Endothelial cell of umbilical vein (primary cell): ENCODE results near the gene RFX2. TPM values are rescaled to one million over a fixed set of nuclear protein-coding genes. Genes with fewer than 3 reads are reported as not detected.

Experiments
- BruUV-seq: library from RNA; stranded (reverse); fragments of 400-500 nt; replicated peaks from 2 replicates; lab custom pipeline; 2021; lab: Mats Ljungman, UMichigan
- CTCF ChIA-PET: fragments of 300-600, 350-600 bp; sonication (Branson Sonifier 250); formaldehyde crosslinking; loops from one replicate; lab custom pipeline; 2021; ENCODE audit warnings: antibody characterized with exemption, inconsistent platforms; lab: Charles Lee
- POLR2A ChIA-PET: fragments of 300-600, 350-600 bp; sonication (Branson Sonifier 250); formaldehyde crosslinking; loops from one replicate; lab custom pipeline; 2021; ENCODE audit warnings: antibody characterized with exemption, inconsistent platforms; lab: Charles Lee
- DNase-seq: peaks from one replicate; pipeline ENCODE4 v3.0.0-alpha.2; 2011; ENCODE audit warnings: low read depth, low spot score
- FAIRE-seq: peaks from 2 replicates; lab custom pipeline; 2011; peaks lifted over from hg19 to GRCh38; lab: Jason Lieb, UNC
- H2AFZ ChIP-seq: 2 replicates; pipeline ENCODE4 v1.6.0; 2012; ENCODE audit warnings: low read depth, low read length, control low read depth, inconsistent platforms
- H3K27ac ChIP-seq: 2 replicates; pipeline ENCODE4 v1.5.1; 2011; ENCODE audit warnings: low read depth, mild to moderate bottlenecking, control low read depth, low read length, moderate library complexity; ENCODE audit not compliant: insufficient read depth
- H3K27me3 ChIP-seq, 2 experiments: 2 replicates each; pipeline versions ENCODE4 v1.6.0 to v1.6.1; 2011; ENCODE audit warnings: low read length in 2 of 2, mixed read lengths in 1 of 2; ENCODE audit not compliant: control insufficient read depth in 2 of 2, insufficient read depth in 2 of 2
- H3K36me3 ChIP-seq, 2 experiments: 2 replicates in 1 of 2; 3 replicates in 1 of 2; pipeline ENCODE4 v1.5.1; 2011; ENCODE audit warnings: low read length in 2 of 2, mild to moderate bottlenecking in 1 of 2, moderate library complexity in 1 of 2; ENCODE audit not compliant: control insufficient read depth in 2 of 2, insufficient read depth in 2 of 2; ENCODE audit errors: extremely low read depth in 1 of 2
- H3K4me1 ChIP-seq: 3 replicates; pipeline ENCODE4 v1.5.1; 2011; ENCODE audit warnings: mild to moderate bottlenecking, low read length; ENCODE audit not compliant: control insufficient read depth, insufficient read depth; ENCODE audit errors: extremely low read depth
- H3K4me2 ChIP-seq: 2 replicates; pipeline ENCODE4 v1.6.1; 2011; ENCODE audit warnings: low read length, control low read depth, mixed read lengths; ENCODE audit not compliant: insufficient read depth
- H3K4me3 ChIP-seq, 3 experiments: fragments of 200-600 bp in 1 of 3; sonication (generic), shearing (Covaris generic) in 1 of 3; replicated peaks in 1 of 3; 2 replicates each; pipeline ENCODE4 v1.5.1; 2011 to 2016; ENCODE audit warnings: control low read depth in 3 of 3, low read length in 3 of 3, mild to moderate bottlenecking in 2 of 3, inconsistent platforms in 1 of 3, low read depth in 1 of 3, moderate library complexity in 1 of 3; ENCODE audit not compliant: insufficient read depth in 1 of 3
- H3K79me2 ChIP-seq: 2 replicates; pipeline ENCODE4 v1.6.0; 2012; ENCODE audit warnings: low read length, inconsistent platforms; ENCODE audit not compliant: control insufficient read depth, insufficient read depth
- H3K9ac ChIP-seq: replicated peaks from 2 replicates; pipeline ENCODE3; 2011; ENCODE audit warnings: low read length, control low read depth; ENCODE audit not compliant: insufficient read depth; ENCODE audit errors: extremely low read depth
- H3K9me1 ChIP-seq: replicated peaks from 3 replicates; pipeline ENCODE4 v1.6.0; 2011; ENCODE audit warnings: mild to moderate bottlenecking, low read length; ENCODE audit not compliant: control insufficient read depth, insufficient read depth; ENCODE audit errors: extremely low read depth
- H3K9me3 ChIP-seq: replicated peaks from 2 replicates; pipeline ENCODE4 v1.5.1; 2012; ENCODE audit warnings: low read length, inconsistent platforms; ENCODE audit not compliant: control insufficient read depth, insufficient read depth
- H4K20me1 ChIP-seq: replicated peaks from 2 replicates; pipeline ENCODE3; 2011; ENCODE audit warnings: mild to moderate bottlenecking, low read length; ENCODE audit not compliant: control insufficient read depth, insufficient read depth; ENCODE audit errors: extremely low read depth
- EZH2 ChIP-seq: IDR thresholded peaks from 2 replicates; pipeline ENCODE4 v1.6.1; 2012; ENCODE audit warnings: borderline replicate concordance, low read depth, mild to moderate bottlenecking, moderate library complexity, low read length, inconsistent platforms; ENCODE audit not compliant: severe bottlenecking
- FOS ChIP-seq: IDR thresholded peaks from 2 replicates; pipeline ENCODE4 v1.6.1; 2011; ENCODE audit warnings: mild to moderate bottlenecking, low read length, moderate library complexity, borderline replicate concordance; ENCODE audit not compliant: insufficient read depth
- GATA2 ChIP-seq: IDR thresholded peaks from 2 replicates; pipeline ENCODE4 v1.7.0; 2011; ENCODE audit warnings: low read depth, mild to moderate bottlenecking, moderate library complexity, mixed read lengths, low read length; ENCODE audit not compliant: insufficient read length, insufficient read depth
- JUN ChIP-seq: IDR thresholded peaks from 2 replicates; pipeline ENCODE4 v1.6.1; 2011; ENCODE audit warnings: borderline replicate concordance, low read depth; ENCODE audit not compliant: insufficient read length, insufficient read depth
- MYC ChIP-seq: IDR thresholded peaks from one replicate; pipeline ENCODE4 v1.6.1; 2011; ENCODE audit warnings: mild to moderate bottlenecking, low read depth, low read length
- POLR2A ChIP-seq: IDR thresholded peaks from 2 replicates; pipeline ENCODE4 v1.6.1; 2012; ENCODE audit warnings: low read depth, mild to moderate bottlenecking, control low read depth, low read length
- POLR2AphosphoS5 ChIP-seq: IDR thresholded peaks from 2 replicates; pipeline ENCODE4 v1.6.1; 2012; ENCODE audit warnings: low read depth, mild to moderate bottlenecking, control low read depth, low read length, moderate library complexity; ENCODE audit not compliant: insufficient read depth
- dilution Hi-C: fragments of 300-500 bp; cut with MboI; formaldehyde crosslinking; loops from one replicate; pipeline ENCODE4 v1.15.0; 2019; ENCODE audit warnings: low sequenced_read_pairs; ENCODE audit not compliant: extremely low pct_ligation_motif_present
- intact Hi-C: fragments of 100-400 bp; cut with micrococcal nuclease; formaldehyde crosslinking; loops from one replicate; pipeline ENCODE4 v1.10.0; 2022
- polyA plus RNA-seq, 4 experiments: library from polyadenylated mRNA; depleted of rRNA in 3 of 4; stranded (reverse) in 3 of 4; unstranded in 1 of 4; fragments of >200 nt; gene quantifications; 2 replicates each; pipeline versions ENCODE4 v1.2.1 to v1.2.3, GENCODE V29; 2011 to 2012; ENCODE audit warnings: missing spikeins in 1 of 4
- total RNA-seq: library from RNA; stranded (reverse); gene quantifications from 2 replicates; pipeline ENCODE4 v1.2.3, GENCODE V29; 2021
- TF ChIP-seq, protein P1 (sequence below): IDR thresholded peaks from 2 replicates; pipeline ENCODE4 v1.6.1; 2011; ENCODE audit not compliant: insufficient read depth, insufficient read length
- TF ChIP-seq, protein P2 (sequence below), 2 donors: IDR thresholded peaks; 1 replicate in 1 of 2; 2 replicates in 1 of 2; pipeline ENCODE4 v1.5.1; 2011; ENCODE audit warnings: low read length in 2 of 2, mild to moderate bottlenecking in 2 of 2, moderate library complexity in 2 of 2, control low read depth in 1 of 2, inconsistent platforms in 1 of 2, low read depth in 1 of 2; ENCODE audit not compliant: insufficient read depth in 1 of 2; ENCODE audit errors: extremely low read depth in 1 of 2

Gene RFX2
- total and polyA plus RNA-seq, 2 donors (not counting 3 experiments of a cell fraction or from before 2014, with no cell fraction given), result 16.1 to 19.0 TPM

DNA sequence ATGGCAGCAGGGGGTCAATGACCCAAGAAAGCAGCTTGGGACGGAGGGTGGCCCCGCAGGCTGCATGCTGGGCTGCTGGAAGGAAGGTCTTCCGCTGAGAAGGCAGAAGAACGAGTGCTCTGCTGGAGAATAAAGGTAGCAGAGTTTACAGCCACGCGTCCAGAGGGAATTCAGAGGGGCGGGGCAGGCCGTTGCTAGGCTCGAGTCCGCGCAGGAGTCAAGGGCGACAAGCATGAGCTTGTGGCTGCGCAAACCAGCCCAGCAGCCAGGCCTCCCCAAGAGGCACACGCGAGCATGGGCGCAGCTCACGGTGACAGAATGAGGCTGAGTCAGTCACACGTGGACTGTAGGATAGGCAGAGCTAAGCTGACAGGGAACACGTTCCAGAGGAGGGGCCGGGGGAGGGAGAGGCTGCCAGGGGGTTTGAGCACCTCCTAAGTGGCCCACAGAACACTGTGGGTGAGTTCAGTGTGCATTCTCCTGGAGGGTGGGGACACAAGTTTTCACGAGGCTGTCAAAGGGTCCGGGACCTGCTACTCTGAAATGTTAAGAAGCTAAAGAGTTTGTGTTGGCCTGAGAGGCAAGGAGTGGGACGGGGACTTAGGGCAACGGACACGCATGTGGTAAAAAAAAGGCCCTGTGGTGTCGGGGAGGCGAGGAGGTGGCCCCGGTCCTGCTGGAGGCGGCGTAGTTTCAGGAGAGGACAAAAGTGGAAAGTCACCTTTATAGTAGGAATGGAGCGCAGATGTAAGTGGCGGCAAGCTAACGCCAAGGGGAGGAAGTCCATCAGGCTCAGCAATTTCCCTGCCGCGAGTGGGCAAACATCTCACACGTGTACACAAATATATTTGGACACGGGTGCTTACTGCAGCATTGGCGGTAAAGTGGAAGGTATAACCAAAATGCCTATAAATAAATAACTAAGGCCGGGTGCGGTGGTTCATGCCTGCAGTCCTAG, 17.7 kb downstream of the RFX2 start:
- Histone ChIP-seq H3K36me3 (no peaks in the 10 kb centered on the region), H3K9ac (peak overlapping the region; percentile 33), H2AFZ (peak overlapping the region; percentile 53), H3K4me2 (peak overlapping the region; percentile 10), H3K4me1 (peaks cover 32% of the 10 kb centered on the region), H3K27me3 (no peaks in the 10 kb centered on the region), H3K9me1 (no peaks in the 10 kb centered on the region), H4K20me1 (no peaks in the 10 kb centered on the region), H3K9me3 (no peaks in the 10 kb centered on the region), H3K4me3 (no peak overlapping the region), H3K79me2 (peaks cover 20% of the 10 kb centered on the region), H3K27ac (peak overlapping the region; percentile 51)
- intact Hi-C loops, result no loop called here
- DNase-seq (peak; percentile 70), FAIRE-seq (peak; percentile 55)
- dilution Hi-C loops, result no loop called here
- ChIA-PET POLR2A (interaction anchor here (0.6 to 1.0 kb wide), 2 partner anchors 30 to 56 kb away, joined by 3 to 4 read pairs; no protein-coding TSS in a partner anchor), CTCF (interaction anchor here (0.7 to 1.8 kb wide), 9 partner anchors 11 to 70 kb away, joined by 3 to 13 read pairs (median 5); no protein-coding TSS in a partner anchor)
- TF ChIP-seq FOS, result peak; percentile 38
- TF ChIP-seq, protein P1, sequence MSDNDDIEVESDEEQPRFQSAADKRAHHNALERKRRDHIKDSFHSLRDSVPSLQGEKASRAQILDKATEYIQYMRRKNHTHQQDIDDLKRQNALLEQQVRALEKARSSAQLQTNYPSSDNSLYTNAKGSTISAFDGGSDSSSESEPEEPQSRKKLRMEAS, result peak; percentile 80
- TF ChIP-seq JUN, result no peak
- peak; percentile 11 for TF ChIP-seq MYC
- TSS peak; percentile 11 for BruUV-seq

DNA sequence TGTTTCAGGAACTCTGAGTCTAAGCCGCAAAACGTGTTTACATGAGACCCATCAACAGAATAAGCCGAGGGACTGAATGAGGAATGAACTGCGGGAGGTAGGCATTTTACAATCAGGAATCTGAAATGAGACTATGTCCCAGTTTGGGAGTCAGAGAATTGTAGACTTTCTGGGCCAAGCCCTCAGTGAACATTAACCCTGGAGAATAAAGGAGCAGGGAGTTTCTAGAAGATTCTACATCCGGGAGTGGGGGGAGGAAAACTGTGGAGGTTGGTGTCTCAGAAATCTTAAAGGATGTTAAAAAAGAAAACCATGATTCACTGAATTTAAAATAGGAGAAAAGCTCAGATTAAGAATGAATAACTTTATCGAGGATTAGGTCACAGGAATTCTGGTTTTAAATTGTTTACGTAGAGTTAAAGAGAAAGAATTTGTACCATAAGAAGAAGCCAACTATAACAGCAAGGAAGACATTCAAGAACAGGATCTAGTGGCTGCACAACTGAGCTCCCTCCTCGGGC, 18.5 kb downstream of the RFX2 start:
- peaks cover 40% of the 10 kb centered on the region for H3K4me1 ChIP-seq
- H3K4me3 ChIP-seq, result no peak overlapping the region
- H3K9me1 ChIP-seq, result no peaks in the 10 kb centered on the region
- no peak for DNase-seq
- peak overlapping the region; percentile 10 for H3K4me2 ChIP-seq
- H3K27ac ChIP-seq, result peak overlapping the region; percentile 51
- H3K9ac ChIP-seq, result peak overlapping the region; percentile 33
- H2AFZ ChIP-seq, result peak overlapping the region; percentile 53
- no peak for FAIRE-seq
- peaks cover 21% of the 10 kb centered on the region for H3K79me2 ChIP-seq
- intact Hi-C loops, result no loop called here
- dilution Hi-C loops, result no loop called here
- no TSS peak for BruUV-seq
- ChIA-PET POLR2A (interaction anchor here (0.6 to 1.0 kb wide), 2 partner anchors 30 to 55 kb away, joined by 3 to 4 read pairs; no protein-coding TSS in a partner anchor), CTCF (interaction anchor here (0.9 to 1.8 kb wide), 7 partner anchors 10 to 69 kb away, joined by 3 to 13 read pairs (median 5); no protein-coding TSS in a partner anchor)
- H3K27me3 ChIP-seq, result no peaks in the 10 kb centered on the region
- H3K9me3 ChIP-seq, result no peaks in the 10 kb centered on the region
- no peaks in the 10 kb centered on the region for H3K36me3 ChIP-seq
- H4K20me1 ChIP-seq, result no peaks in the 10 kb centered on the region
- TF ChIP-seq, protein P2, sequence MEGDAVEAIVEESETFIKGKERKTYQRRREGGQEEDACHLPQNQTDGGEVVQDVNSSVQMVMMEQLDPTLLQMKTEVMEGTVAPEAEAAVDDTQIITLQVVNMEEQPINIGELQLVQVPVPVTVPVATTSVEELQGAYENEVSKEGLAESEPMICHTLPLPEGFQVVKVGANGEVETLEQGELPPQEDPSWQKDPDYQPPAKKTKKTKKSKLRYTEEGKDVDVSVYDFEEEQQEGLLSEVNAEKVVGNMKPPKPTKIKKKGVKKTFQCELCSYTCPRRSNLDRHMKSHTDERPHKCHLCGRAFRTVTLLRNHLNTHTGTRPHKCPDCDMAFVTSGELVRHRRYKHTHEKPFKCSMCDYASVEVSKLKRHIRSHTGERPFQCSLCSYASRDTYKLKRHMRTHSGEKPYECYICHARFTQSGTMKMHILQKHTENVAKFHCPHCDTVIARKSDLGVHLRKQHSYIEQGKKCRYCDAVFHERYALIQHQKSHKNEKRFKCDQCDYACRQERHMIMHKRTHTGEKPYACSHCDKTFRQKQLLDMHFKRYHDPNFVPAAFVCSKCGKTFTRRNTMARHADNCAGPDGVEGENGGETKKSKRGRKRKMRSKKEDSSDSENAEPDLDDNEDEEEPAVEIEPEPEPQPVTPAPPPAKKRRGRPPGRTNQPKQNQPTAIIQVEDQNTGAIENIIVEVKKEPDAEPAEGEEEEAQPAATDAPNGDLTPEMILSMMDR (IDR thresholded peaks at IDR 0.05; ENCODE audit: extremely low read depth in 1 of 2, insufficient read depth in 1 of 2, low read depth in 1 of 2, low read length in 2 of 2), result no peak
- TF ChIP-seq MYC (no peak), POLR2A (no peak), EZH2 (no peak), POLR2AphosphoS5 (no peak), JUN (no peak), FOS (no peak), GATA2 (no peak)
- TF ChIP-seq, protein P1, result no peak
